Stimulated activated CD8-positive, alpha-beta memory T cell treated with anti-CD3 and anti-CD28 coated beads, Interleukin-2, amount 100 ng/mL, for 1 hour (primary cell): Measurements from ENCODE around the gene MICALL1.
"Not testable (repeated sequence)": the region's sequence is repeated elsewhere in the genome, so short reads cannot be mapped to it uniquely, and the experiment has no call there.

Source experiments
- DNase-seq, 2 donors: peaks; one replicate each; pipeline ENCODE4 v3.0.0-alpha.2; 2020; ENCODE audit warnings: low read depth in 2 of 2

The MICALL1 gene

GRCh38 chr22:37954686-37955085 is 48.6 kb downstream of the MICALL1 start:
- no peak for DNase-seq

GRCh38 chr22:37955825-37956397 is 49.8 kb downstream of the MICALL1 start:
- DNase-seq: not testable (repeated sequence)

- DNase-seq: no peak
Observed at GRCh38 chr22:37957232-37957631, 51.1 kb downstream of the MICALL1 start.

- DNase-seq: no peak
Observed at GRCh38 chr22:37959231-37959825, 53.2 kb downstream of the MICALL1 start.

DNA sequence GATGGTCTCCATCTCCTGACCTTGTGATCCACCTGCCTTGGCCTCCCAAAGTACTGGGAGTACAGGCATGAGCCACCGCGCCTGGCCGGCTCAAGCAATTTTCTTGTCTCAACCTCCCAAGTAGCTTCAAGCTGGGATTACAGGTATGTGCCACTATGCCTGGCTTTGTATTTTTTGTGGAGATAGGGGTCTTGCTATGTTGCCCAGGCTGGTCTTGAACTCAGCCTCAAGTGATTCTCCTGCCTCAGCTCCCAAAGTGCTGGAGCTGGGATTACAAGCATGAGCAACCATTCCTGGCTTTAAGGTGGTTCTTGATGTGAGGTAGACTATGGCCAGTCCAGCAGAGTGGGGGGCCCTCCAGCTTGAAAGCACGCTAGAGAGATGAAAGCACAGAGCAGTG is 55.0 kb downstream of the MICALL1 start:
- no peak for DNase-seq

DNA sequence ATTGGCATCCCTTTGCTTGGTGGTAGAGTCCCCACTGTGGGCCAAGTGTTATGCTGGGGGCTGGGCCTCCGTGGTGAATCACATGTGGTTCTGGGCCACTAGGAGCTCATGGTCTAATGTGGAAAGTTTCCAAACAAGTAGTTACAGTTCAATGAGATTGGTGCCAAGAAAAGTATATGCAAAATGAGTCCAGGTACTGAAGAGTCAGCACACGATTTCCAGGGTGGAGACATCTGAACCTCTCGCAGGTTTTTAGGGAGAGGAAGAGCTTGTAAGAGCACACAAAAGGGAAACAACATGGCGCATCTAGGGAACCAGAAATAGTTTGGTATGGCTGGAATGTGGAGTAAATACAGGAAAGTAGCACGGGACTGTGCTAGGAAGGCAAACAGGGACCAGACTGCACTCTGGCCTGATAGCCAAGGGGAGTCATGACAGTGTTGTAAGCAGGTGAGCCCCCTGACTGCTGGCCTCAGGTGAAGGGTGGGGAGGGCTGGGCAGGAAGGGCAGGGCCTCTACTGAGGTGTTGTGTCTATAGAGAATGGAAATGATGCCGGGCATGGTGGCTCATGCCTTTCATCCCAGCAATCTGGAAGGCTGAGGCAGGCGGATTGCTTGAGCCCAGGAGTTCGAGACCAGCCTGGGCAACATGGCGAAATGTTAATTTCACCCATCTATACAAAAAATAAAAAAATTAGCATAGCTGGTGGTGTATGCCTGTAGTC is 60.0 kb downstream of the MICALL1 start:
- no peak for DNase-seq

- no peak for DNase-seq
Observed at GRCh38 chr22:37967147-37967546, 61.0 kb downstream of the MICALL1 start.

DNA sequence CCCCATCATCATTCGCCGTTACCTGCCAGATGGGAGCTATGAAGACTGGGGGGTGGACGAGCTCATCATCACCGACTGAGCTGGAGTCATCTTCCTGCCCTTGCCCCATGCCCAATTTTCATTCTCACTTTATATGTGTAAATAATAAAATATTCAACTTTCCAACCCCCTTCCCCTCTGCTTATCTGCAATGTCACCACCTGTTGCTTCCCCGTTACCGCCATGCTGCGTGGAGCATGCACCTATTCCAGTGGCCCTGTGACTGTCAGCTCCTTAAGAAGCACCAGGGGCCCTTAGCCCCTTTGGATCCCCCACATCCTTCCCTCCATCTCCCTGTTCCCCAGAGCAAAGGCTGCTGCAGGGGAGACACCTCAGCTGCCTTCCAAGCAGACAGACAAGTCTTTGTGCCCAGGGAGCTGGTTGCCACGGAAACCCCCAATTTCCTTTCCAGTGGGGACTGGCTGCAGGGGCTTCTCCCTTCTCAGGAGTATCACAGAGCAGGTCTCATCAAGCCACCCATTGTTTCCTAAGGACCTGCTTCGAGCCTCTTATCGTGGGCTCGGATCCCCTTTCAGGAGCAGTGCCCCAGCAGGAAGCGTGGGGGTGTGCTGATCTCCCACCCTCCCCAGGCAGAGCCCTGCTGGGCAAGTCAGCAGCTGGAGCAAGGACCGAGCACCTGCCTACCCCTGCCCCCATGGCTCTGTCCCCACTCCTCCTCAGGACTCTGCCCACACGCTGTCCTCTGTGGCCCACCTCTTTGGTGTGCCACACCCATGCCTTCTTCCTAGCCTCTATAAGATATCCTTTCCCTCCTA is 61.7 kb downstream of the MICALL1 start:
- DNase-seq: no peak

GRCh38 chr22:37968452-37969251 is 62.6 kb downstream of the MICALL1 start:
- no peak for DNase-seq

DNA sequence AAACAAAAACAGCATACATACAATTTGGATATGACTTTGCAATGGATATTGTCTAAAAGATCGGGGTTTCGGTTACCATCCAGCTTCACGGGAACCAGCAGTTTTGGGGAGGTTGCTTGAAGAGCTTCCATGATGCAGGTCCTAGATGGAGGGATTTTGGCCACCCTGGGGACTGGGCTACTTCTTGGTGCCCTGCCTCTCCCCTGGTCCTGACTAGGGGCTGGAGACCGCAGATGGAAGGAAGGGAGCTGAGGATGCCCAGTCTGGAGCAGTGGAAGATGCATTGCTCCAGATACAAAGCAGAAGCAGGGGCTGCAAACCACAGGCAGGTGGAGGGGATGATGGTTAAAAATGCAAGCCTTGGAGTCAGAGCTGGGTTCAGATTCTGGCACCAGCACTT is 64.8 kb downstream of the MICALL1 start:
- no peak for DNase-seq

DNA sequence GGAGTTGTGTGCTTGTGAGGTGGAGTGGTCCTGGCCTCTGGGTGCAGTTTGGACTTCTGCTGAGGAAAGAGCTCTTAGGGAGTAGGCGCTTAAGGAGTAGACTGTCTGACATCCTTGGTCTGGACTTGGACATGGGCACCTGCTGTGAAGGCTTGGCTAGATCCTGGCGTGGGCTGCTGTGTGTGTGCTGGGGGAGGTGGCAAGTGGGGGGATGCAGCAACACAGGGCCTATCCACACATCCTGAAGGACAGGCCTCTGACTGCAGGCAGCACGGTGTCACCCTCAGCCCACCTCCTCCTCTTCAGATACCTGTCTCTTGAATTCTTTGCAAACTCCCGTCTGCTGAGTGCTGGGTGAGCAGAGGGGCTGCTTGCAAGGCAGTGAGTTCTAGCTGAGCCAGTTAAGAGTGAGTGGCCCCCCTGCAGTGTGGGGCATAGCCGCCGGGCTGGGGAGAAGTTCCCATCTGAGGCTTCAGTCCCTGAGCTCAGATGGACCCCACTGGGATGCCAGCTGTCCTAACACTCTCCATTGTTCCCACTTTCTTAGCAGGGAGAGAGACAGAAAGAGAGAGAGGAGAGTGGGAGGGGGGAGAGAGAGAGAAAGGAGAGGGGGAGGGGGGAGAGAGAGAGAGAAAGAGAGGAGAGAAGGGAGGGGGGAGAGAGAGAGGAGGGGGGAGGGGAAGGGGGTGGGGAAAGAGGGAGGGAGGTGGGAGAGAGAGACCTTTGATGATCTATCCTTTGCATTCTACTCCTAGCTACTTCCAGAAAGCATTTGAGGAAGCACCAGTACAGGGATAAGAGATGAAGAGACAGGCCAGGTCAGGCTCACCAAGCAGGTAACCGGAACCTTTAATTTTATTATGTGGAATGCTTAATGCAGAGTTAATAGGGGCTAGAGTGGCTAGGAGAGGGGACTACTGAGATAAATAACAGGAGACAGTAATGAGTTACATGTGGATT is 65.7 kb downstream of the MICALL1 start:
- no peak for DNase-seq

DNA sequence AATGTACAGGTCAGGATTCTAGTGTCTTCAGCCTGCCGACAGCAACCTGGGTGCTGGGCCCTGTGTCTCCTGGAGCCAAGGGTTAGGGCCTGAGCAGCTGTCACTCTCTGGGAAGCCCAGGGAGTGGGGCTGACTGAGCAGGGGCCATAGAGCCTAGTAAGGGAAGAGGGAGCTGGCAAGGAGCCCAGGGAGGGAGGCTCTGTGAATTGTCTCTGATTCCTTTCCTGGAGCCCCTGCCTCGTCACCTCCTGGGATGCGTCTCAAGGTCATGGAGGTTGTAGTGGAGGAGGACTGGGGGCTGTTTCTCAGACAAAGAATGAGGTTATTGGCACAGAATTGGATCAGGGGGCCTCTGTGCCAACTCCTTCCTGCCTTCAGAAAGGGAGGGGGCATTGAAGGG is 66.4 kb downstream of the MICALL1 start:
- DNase-seq: no peak

GRCh38 chr22:37973271-37974170 is 67.4 kb downstream of the MICALL1 start:
- no peak for DNase-seq

DNA sequence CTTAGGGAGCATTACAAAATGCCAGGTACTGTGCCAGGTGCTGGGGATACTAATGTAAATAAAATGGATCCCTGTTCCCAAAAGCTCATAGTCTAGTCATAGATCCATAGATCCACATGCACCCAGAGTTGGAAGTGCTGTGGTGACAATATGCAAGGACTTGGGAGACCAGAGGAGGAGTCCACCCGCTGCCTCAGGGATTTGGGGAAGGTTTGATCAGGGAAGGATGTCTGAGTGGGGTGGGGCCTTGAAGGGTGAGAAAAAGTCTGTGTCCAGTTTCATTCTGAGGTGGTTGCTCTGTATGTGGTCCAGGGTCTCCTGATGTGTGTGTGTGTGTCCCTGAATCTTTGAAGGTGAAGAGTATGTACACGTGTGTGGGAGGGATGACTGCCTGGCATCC is 69.1 kb downstream of the MICALL1 start:
- DNase-seq: no peak

GRCh38 chr22:37976022-37976421 is 69.9 kb downstream of the MICALL1 start:
- not testable (repeated sequence) for DNase-seq

DNA sequence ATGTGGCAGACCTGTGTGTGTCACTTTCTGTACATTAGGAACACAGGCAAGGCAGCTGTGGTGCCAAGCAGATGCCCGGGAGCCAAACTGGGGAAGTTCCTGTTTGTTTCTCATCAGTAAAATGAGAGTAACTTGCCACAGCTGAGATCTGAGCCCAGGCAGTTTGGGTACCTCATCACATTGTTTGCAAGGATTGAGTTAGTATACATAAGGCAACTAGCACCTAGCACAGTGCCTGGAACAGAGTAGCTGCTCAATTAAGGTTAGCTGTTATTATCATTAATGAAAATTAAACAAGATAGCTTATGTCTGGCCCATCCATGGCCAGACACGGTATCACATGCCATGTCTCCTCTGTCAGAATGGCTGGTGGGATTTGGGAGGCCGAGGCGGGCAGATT is 70.5 kb downstream of the MICALL1 start:
- no peak for DNase-seq

DNA sequence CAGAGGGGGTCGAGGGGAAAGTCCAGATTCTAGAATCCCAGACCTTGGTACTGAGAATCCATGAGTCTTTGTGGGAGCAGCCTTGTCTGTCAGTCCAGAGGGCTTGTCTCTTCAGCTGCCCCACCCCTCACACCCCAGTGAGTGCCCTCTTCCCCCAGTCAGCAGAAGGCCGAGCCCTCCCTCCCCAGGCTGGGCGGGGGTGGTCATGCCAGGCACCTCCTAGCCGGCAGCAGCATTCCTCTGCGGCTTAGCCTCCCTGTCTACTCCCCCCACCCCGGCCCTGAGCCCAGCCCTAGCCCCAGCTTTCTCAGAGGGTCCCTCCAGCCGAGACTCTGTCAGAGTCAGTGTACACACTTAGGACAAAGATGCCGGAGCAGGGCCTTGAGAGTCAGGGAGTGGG is 73.7 kb downstream of the MICALL1 start:
- no peak for DNase-seq

DNA sequence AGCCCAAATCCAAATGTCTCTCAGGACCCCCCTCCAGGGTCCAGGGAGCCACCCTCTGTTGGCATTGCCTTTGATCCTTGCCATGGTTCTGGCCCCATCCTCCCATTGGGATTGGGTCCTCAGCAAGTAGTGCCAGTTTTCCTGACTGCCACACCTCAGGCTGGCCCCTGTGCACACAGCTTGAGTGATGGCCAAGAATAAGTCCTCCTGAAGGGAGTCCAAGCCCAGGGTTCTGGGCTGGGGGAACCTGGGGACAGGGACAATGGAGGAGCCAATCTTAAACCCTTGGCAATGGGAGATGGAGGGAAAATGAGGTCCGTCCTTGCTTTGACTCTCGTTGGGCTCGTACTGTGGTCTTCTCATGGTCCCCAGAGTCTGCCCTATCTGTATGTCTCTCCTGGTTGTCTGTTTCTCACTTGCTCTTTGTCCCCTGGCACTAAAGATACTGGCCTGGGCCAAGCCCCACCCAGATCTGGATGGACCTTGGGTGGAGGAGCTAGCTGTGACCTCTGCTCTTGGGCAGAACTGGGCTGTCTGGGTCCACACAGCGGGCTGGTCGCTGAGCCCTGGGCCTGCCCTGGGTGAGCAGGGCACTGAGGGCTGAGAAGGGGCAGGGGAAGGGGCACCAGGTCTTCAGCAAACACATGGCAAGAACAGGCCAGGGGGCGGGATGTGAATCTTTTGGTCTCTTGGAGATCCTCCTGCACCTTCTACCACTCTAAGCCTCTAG is 75.3 kb downstream of the MICALL1 start:
- no peak for DNase-seq
